ENCODE results near the gene MAML2.

The MAML2 gene

GRCh38 chr11:96342961-96343711 lies at the start of gene MAML2:
TSS of gene MAML2 (minus strand) at chr11:96343195. CDS start at chr11:96341895, 1,300 bp downstream.
- peak; percentile 70 to 91 (median 89) for DNase-seq (ENCODE audit: low read depth in 3 of 3)

- DNase-seq (ENCODE audit: low read depth in 3 of 3): no peak
These were observed 48.8 kb upstream of the MAML2 start for GRCh38 chr11:96391698-96392307.

- DNase-seq (ENCODE audit: low read depth in 3 of 3): peak in 1 of 3 experiments; percentile 12
These were observed 47.4 kb upstream of the MAML2 start for GRCh38 chr11:96390488-96390792.

GRCh38 chr11:96389720-96390487 lies 46.9 kb upstream of the MAML2 start, which contains the start of the genes CCDC82 and JRKL:
TSS of gene CCDC82 (minus strand) at chr11:96389912. CDS start at chr11:96384747, 5,165 bp downstream.
TSS of gene JRKL (plus strand) at chr11:96390013. CDS start at chr11:96390650, 637 bp downstream.
- peak; percentile 98 to 99 (median 98) for DNase-seq (ENCODE audit: low read depth in 3 of 3)

GRCh38 chr11:96388891-96389719 lies 46.1 kb upstream of the MAML2 start:
- no peak for DNase-seq (ENCODE audit: low read depth in 3 of 3)

- no peak for DNase-seq (ENCODE audit: low read depth in 3 of 3)
These were observed 42.2 kb upstream of the MAML2 start for GRCh38 chr11:96385187-96385586.

- no peak for DNase-seq (ENCODE audit: low read depth in 3 of 3)
These were observed 41.2 kb upstream of the MAML2 start for GRCh38 chr11:96384156-96384555.

GRCh38 chr11:96376796-96377195 lies 33.8 kb upstream of the MAML2 start:
- no peak for DNase-seq (ENCODE audit: low read depth in 3 of 3)

GRCh38 chr11:96373826-96374225 lies 30.8 kb upstream of the MAML2 start:
- no peak for DNase-seq (ENCODE audit: low read depth in 3 of 3)

GRCh38 chr11:96367342-96367741 lies 24.3 kb upstream of the MAML2 start:
- no peak for DNase-seq (ENCODE audit: low read depth in 3 of 3)

- DNase-seq (ENCODE audit: low read depth in 3 of 3): no peak
These were observed 23.0 kb upstream of the MAML2 start for GRCh38 chr11:96366024-96366423.

GRCh38 chr11:96365493-96365892 lies 22.5 kb upstream of the MAML2 start:
- DNase-seq (ENCODE audit: low read depth in 3 of 3): no peak

- no peak for DNase-seq (ENCODE audit: low read depth in 3 of 3)
These were observed 18.8 kb upstream of the MAML2 start for GRCh38 chr11:96361778-96362177.

GRCh38 chr11:96358321-96358720 lies 15.3 kb upstream of the MAML2 start:
- DNase-seq (ENCODE audit: low read depth in 3 of 3): no peak

- DNase-seq (ENCODE audit: low read depth in 3 of 3): no peak
These were observed 14.8 kb upstream of the MAML2 start for GRCh38 chr11:96357794-96358193.

- DNase-seq (ENCODE audit: low read depth in 3 of 3): no peak
These were observed 13.9 kb upstream of the MAML2 start for GRCh38 chr11:96356848-96357247.

GRCh38 chr11:96342014-96342960 lies 708 bp downstream of the MAML2 start:
- DNase-seq (ENCODE audit: low read depth in 3 of 3): no peak

- DNase-seq (ENCODE audit: low read depth in 3 of 3): peak in 2 of 3 experiments; percentile 46 to 51
These were observed 1.6 kb downstream of the MAML2 start for GRCh38 chr11:96341211-96342013.

- DNase-seq (ENCODE audit: low read depth in 3 of 3): no peak
These were observed 2.5 kb downstream of the MAML2 start for GRCh38 chr11:96340555-96340885.
